ENCODE measurements around the gene NOTCH3. TPM values are rescaled to one million over a fixed set of nuclear protein-coding genes. Genes with fewer than 3 reads are reported as not detected.
A peak's percentile ranks its signal among the peaks of the same experiment; 100 is the strongest.

The NOTCH3 gene
- total and polyA plus RNA-seq, 12 donors, result 18.7 to 45.5 (median 31.9) TPM

- intact Hi-C loops (cut with DNase I), result loop anchor here in 1 of 10 donors (5.0 kb wide), 1 partner anchor 35 kb away; no protein-coding TSS in a partner anchor
- WGBS, 2 donors, result 92% methylated on average over 12 of the region's 12 CpGs
- DNase-seq, result no peak
These were observed 11.9 kb upstream of the NOTCH3 start for GRCh38 chr19:15212711-15213110.

GRCh38 chr19:15210323-15210781 is 9.6 kb upstream of the NOTCH3 start:
- Histone ChIP-seq H3K4me1 (peaks cover 0 to 47% (median 8%) of the 10 kb centered on the region in 9 donors), H3K27ac (peak overlapping the region in 7 of 10 donors; percentile 40 to 81 (median 65)), H3K4me3 (no peak overlapping the region), H3K27me3 (peaks cover 0 to 4% (median 0%) of the 10 kb centered on the region in 7 donors), H3K36me3 (no peaks in the 10 kb centered on the region), H3K9me3 (no peaks in the 10 kb centered on the region)
- DNase-seq (peak; percentile 30 to 34), ATAC-seq (peak; percentile 9 to 91 (median 70))
- TF ChIP-seq CTCF (IDR thresholded peaks at IDR 0.05), result no peak
- intact Hi-C loops (cut with DNase I), result loop anchor here in 1 of 10 donors (5.0 kb wide), 1 partner anchor 37 kb away; no protein-coding TSS in a partner anchor
- WGBS, 2 donors, result 81 to 82% methylated on average over 5 of the region's 5 CpGs

More at GRCh38 chr19:15212711-15213110, 11.9 kb upstream of the NOTCH3 start:
- H3K9me3 ChIP-seq, result no peaks in the 10 kb centered on the region
- H3K4me1 ChIP-seq, result peaks cover 0 to 47% (median 8%) of the 10 kb centered on the region in 9 donors
- TF ChIP-seq CTCF (IDR thresholded peaks at IDR 0.05), result no peak
- no peak overlapping the region for H3K4me3 ChIP-seq
- H3K27ac ChIP-seq, result peak overlapping the region in 7 of 10 donors; percentile 39 to 79 (median 60)
- H3K27me3 ChIP-seq, result no peaks in the 10 kb centered on the region
- no peak for ATAC-seq
- H3K36me3 ChIP-seq, result no peaks in the 10 kb centered on the region

GRCh38 chr19:15201374-15202023 is 704 bp upstream of the NOTCH3 start:
- Histone ChIP-seq H3K27ac (peak overlapping the region in 7 of 10 donors; percentile 17 to 50 (median 31)), H3K4me3 (peak overlapping the region in 7 of 10 donors; percentile 19 to 66 (median 33))

More at GRCh38 chr19:15201374-15202023, 704 bp upstream of the NOTCH3 start:
- intact Hi-C loops (cut with DNase I), result no loop called here
- no peak for ATAC-seq
- no peak for TF ChIP-seq CTCF (IDR thresholded peaks at IDR 0.05)
- 91 to 92% methylated on average over 18 of the region's 18 CpGs for WGBS, 2 donors
- peaks cover 0 to 25% (median 10%) of the 10 kb centered on the region in 9 donors for H3K4me1 ChIP-seq
- H3K9me3 ChIP-seq, result no peaks in the 10 kb centered on the region
- peaks cover 5 to 60% (median 45%) of the 10 kb centered on the region in 7 donors for H3K27me3 ChIP-seq
- peaks cover 0 to 4% (median 0%) of the 10 kb centered on the region in 9 donors for H3K36me3 ChIP-seq
- no peak for DNase-seq

Measured in heart right ventricle (tissue), 16 donors.